ENCODE results near the gene ATL2.
A peak's percentile ranks its signal among the peaks of the same experiment; 100 is the strongest.

Gene ATL2

GRCh38 chr2:38394903-38395341, 17.8 kb upstream of the ATL2 start:
- Histone ChIP-seq H2AFZ (ENCODE audit: low read length) (peak overlapping the region; percentile 50; the same call in 1 of the 2 replicates), H3K9me3 (ENCODE audit: insufficient read depth, low read depth, low read length) (no peaks in the 10 kb centered on the region), H3K9ac (ENCODE audit: low read depth, low read length, poor library complexity, severe bottlenecking) (no peak overlapping the region), H3K4me3 (ENCODE audit: low read length, poor library complexity, severe bottlenecking) (peak overlapping the region; percentile 57), H3K4me2 (ENCODE audit: low read depth, low read length, poor library complexity, severe bottlenecking) (peak overlapping the region; percentile 63), H3K36me3 (ENCODE audit: insufficient read depth, low read length) (no peaks in the 10 kb centered on the region), H4K20me1 (ENCODE audit: insufficient read depth, low read length, poor library complexity, severe bottlenecking) (no peaks in the 10 kb centered on the region), H3F3A (ENCODE audit: low read depth) (no peaks in the 10 kb centered on the region), H3K27me3 (ENCODE audit: insufficient read depth, low read length, poor library complexity, severe bottlenecking) (no peaks in the 10 kb centered on the region), H3K79me2 (ENCODE audit: insufficient read depth, low read length) (no peaks in the 10 kb centered on the region), H3K4me1 (ENCODE audit: insufficient read depth, low read length, poor library complexity, severe bottlenecking) (peaks cover 12% of the 10 kb centered on the region), H3K9me2 (replicated peaks; ENCODE audit: low read depth, low read length) (no peaks in the 10 kb centered on the region)
- no peak for TF ChIP-seq EZH2phosphoT487 (IDR thresholded peaks at IDR 0.05; ENCODE audit: borderline replicate concordance)
- TF ChIP-seq, protein P1, sequence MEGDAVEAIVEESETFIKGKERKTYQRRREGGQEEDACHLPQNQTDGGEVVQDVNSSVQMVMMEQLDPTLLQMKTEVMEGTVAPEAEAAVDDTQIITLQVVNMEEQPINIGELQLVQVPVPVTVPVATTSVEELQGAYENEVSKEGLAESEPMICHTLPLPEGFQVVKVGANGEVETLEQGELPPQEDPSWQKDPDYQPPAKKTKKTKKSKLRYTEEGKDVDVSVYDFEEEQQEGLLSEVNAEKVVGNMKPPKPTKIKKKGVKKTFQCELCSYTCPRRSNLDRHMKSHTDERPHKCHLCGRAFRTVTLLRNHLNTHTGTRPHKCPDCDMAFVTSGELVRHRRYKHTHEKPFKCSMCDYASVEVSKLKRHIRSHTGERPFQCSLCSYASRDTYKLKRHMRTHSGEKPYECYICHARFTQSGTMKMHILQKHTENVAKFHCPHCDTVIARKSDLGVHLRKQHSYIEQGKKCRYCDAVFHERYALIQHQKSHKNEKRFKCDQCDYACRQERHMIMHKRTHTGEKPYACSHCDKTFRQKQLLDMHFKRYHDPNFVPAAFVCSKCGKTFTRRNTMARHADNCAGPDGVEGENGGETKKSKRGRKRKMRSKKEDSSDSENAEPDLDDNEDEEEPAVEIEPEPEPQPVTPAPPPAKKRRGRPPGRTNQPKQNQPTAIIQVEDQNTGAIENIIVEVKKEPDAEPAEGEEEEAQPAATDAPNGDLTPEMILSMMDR (conservative IDR thresholded peaks at IDR 0.05; ENCODE audit: low read length), result no peak

GRCh38 chr2:38394041-38394440, 17.0 kb upstream of the ATL2 start:
- no peaks in the 10 kb centered on the region for H3K79me2 ChIP-seq (ENCODE audit: insufficient read depth, low read length)
- no peaks in the 10 kb centered on the region for H3K27me3 ChIP-seq (ENCODE audit: insufficient read depth, low read length, poor library complexity, severe bottlenecking)
- H3K36me3 ChIP-seq (ENCODE audit: insufficient read depth, low read length), result no peaks in the 10 kb centered on the region
- no peaks in the 10 kb centered on the region for H3F3A ChIP-seq (ENCODE audit: low read depth)
- no peaks in the 10 kb centered on the region for H4K20me1 ChIP-seq (ENCODE audit: insufficient read depth, low read length, poor library complexity, severe bottlenecking)
- H2AFZ ChIP-seq (ENCODE audit: low read length), result no peak overlapping the region
- H3K9me3 ChIP-seq (ENCODE audit: insufficient read depth, low read depth, low read length), result no peaks in the 10 kb centered on the region
- H3K4me3 ChIP-seq (ENCODE audit: low read length, poor library complexity, severe bottlenecking), result no peak overlapping the region
- H3K4me1 ChIP-seq (ENCODE audit: insufficient read depth, low read length, poor library complexity, severe bottlenecking), result peaks cover 12% of the 10 kb centered on the region
- H3K4me2 ChIP-seq (ENCODE audit: low read depth, low read length, poor library complexity, severe bottlenecking), result peak overlapping the region; percentile 63
- no peaks in the 10 kb centered on the region for H3K9me2 ChIP-seq (replicated peaks; ENCODE audit: low read depth, low read length)
- no peak overlapping the region for H3K9ac ChIP-seq (ENCODE audit: low read depth, low read length, poor library complexity, severe bottlenecking)
- no peak for TF ChIP-seq EZH2phosphoT487 (IDR thresholded peaks at IDR 0.05; ENCODE audit: borderline replicate concordance)
- TF ChIP-seq, protein P1 (conservative IDR thresholded peaks at IDR 0.05; ENCODE audit: low read length), result no peak

- H3K9me3 ChIP-seq (ENCODE audit: insufficient read depth, low read depth, low read length), result no peaks in the 10 kb centered on the region
- no peaks in the 10 kb centered on the region for H3K27me3 ChIP-seq (ENCODE audit: insufficient read depth, low read length, poor library complexity, severe bottlenecking)
- no peak overlapping the region for H2AFZ ChIP-seq (ENCODE audit: low read length)
- no peak overlapping the region for H3K9ac ChIP-seq (ENCODE audit: low read depth, low read length, poor library complexity, severe bottlenecking)
- no peak overlapping the region for H3K4me3 ChIP-seq (ENCODE audit: low read length, poor library complexity, severe bottlenecking)
- H4K20me1 ChIP-seq (ENCODE audit: insufficient read depth, low read length, poor library complexity, severe bottlenecking), result no peaks in the 10 kb centered on the region
- peaks cover 24% of the 10 kb centered on the region for H3K4me1 ChIP-seq (ENCODE audit: insufficient read depth, low read length, poor library complexity, severe bottlenecking)
- no peaks in the 10 kb centered on the region for H3F3A ChIP-seq (ENCODE audit: low read depth)
- TF ChIP-seq, protein P1 (conservative IDR thresholded peaks at IDR 0.05; ENCODE audit: low read length), result no peak
- no peak for TF ChIP-seq EZH2phosphoT487 (IDR thresholded peaks at IDR 0.05; ENCODE audit: borderline replicate concordance)
- no peaks in the 10 kb centered on the region for H3K36me3 ChIP-seq (ENCODE audit: insufficient read depth, low read length)
- no peaks in the 10 kb centered on the region for H3K9me2 ChIP-seq (replicated peaks; ENCODE audit: low read depth, low read length)
- no peaks in the 10 kb centered on the region for H3K79me2 ChIP-seq (ENCODE audit: insufficient read depth, low read length)
- no peak overlapping the region for H3K4me2 ChIP-seq (ENCODE audit: low read depth, low read length, poor library complexity, severe bottlenecking)
Measured at GRCh38 chr2:38390947-38391346, 13.9 kb upstream of the ATL2 start.
